Prostate gland (tissue), 2 donors: ENCODE data around the gene PLA2G4E. TPM values are rescaled to one million over a fixed set of nuclear protein-coding genes. Genes with fewer than 3 reads are reported as not detected.
A peak's percentile ranks its signal among the peaks of the same experiment; 100 is the strongest.

ENCODE experiments used
- DNase-seq: peaks from one replicate; pipeline ENCODE4 v3.0.0-alpha.2; 2019; ENCODE audit warnings: low spot score
- H3K27ac ChIP-seq, 2 donors: fragments of 200-600 bp; sonication (generic); 2 replicates each; pipeline ENCODE4 v1.5.1; 2017 to 2019
- H3K27me3 ChIP-seq: fragments of 200-600 bp; sonication (generic); replicated peaks from 2 replicates; pipeline ENCODE4 v1.5.1; 2019; ENCODE audit not compliant: insufficient read depth
- H3K36me3 ChIP-seq, 2 donors: fragments of 200-600 bp; sonication (generic); 1 replicate in 1 of 2; 2 replicates in 1 of 2; pipeline versions ENCODE4 v1.5.1 to v1.8.1; 2017 to 2019
- H3K4me1 ChIP-seq: fragments of 200-600 bp; sonication (generic); replicated peaks from 2 replicates; pipeline ENCODE4 v1.5.1; 2019
- H3K4me3 ChIP-seq, 2 donors: fragments of 200-600 bp; sonication (generic); 2 replicates each; pipeline ENCODE4 v1.5.1; 2017 to 2019
- H3K9me3 ChIP-seq: fragments of 200-600 bp; sonication (generic); 2 replicates; pipeline ENCODE4 v1.5.1; 2017
- CTCF ChIP-seq, 4 experiments: fragments of 200-600 bp in 2 of 4; fragments of 450-650 bp in 2 of 4; sonication (generic) in 2 of 4; IDR thresholded peaks; 1 replicate in 3 of 4; 2 replicates in 1 of 4; pipeline ENCODE4 v1.5.1; 2016 to 2019; ENCODE audit warnings: antibody characterized with exemption in 4 of 4, mild to moderate bottlenecking in 2 of 4, moderate library complexity in 2 of 4
- POLR2A ChIP-seq: fragments of 450-650 bp; IDR thresholded peaks from one replicate; pipeline ENCODE4 v1.6.1; 2016; ENCODE audit warnings: antibody characterized with exemption, mild to moderate bottlenecking
- POLR2AphosphoS5 ChIP-seq: sonication (generic); formaldehyde crosslinking; IDR thresholded peaks from one replicate; pipeline ENCODE4 v1.6.1; 2017; ENCODE audit warnings: antibody characterized with exemption
- WGBS: methylation state at CpG from one replicate; pipeline ENCODE4 v1.1.5; 2018; 5-methylcytosine and 5-hydroxymethylcytosine counted together
- intact Hi-C: fragments of 100-400 bp; cut with DNase I; formaldehyde crosslinking; loops from one replicate; pipeline ENCODE4 v1.14.2; 2022
- total RNA-seq, 2 donors: library from RNA; depleted of rRNA; stranded (reverse); fragments of >200 nt; gene quantifications; one replicate each; pipeline ENCODE4 v1.1.0, GENCODE V29; 2016

The PLA2G4E gene
- total RNA-seq, 2 donors from 2014 or later = 0.17 to 0.18 TPM

GRCh38 chr15:41992803-41993190, 28.0 kb downstream of the PLA2G4E start:
- H3K27ac ChIP-seq = no peak overlapping the region
- H3K27me3 ChIP-seq = no peaks in the 10 kb centered on the region
- 94% methylated on average over 7 of the region's 7 CpGs for WGBS
- TF ChIP-seq POLR2A = no peak
- no peak for DNase-seq
- intact Hi-C loops = loop anchor here (5.0 kb wide), 1 partner anchor 145 kb away; no protein-coding TSS in a partner anchor
- no peak overlapping the region for H3K4me3 ChIP-seq
- H3K4me1 ChIP-seq = peaks cover 7% of the 10 kb centered on the region
- no peaks in the 10 kb centered on the region for H3K36me3 ChIP-seq
- H3K9me3 ChIP-seq = no peaks in the 10 kb centered on the region

GRCh38 chr15:41992151-41992802, 28.6 kb downstream of the PLA2G4E start:
- intact Hi-C loops = loop anchor here (5.0 kb wide), 1 partner anchor 145 kb away; no protein-coding TSS in a partner anchor
- H3K27ac ChIP-seq = no peak overlapping the region
- WGBS = 93% methylated on average over 18 of the region's 18 CpGs
- no peaks in the 10 kb centered on the region for H3K36me3 ChIP-seq
- DNase-seq = no peak
- no peak overlapping the region for H3K4me3 ChIP-seq
- no peaks in the 10 kb centered on the region for H3K27me3 ChIP-seq
- H3K9me3 ChIP-seq = no peaks in the 10 kb centered on the region
- TF ChIP-seq CTCF (IDR thresholded peaks at IDR 0.05) (no peak), POLR2AphosphoS5 (no peak), POLR2A (no peak)
- H3K4me1 ChIP-seq = peaks cover 6% of the 10 kb centered on the region

GRCh38 chr15:41990691-41991090, 30.2 kb downstream of the PLA2G4E start:
- no peak for TF ChIP-seq POLR2A
- TF ChIP-seq POLR2AphosphoS5 = no peak
- TF ChIP-seq CTCF (IDR thresholded peaks at IDR 0.05) = no peak
- no peak for DNase-seq
- Histone ChIP-seq H3K27ac (no peak overlapping the region), H3K27me3 (no peaks in the 10 kb centered on the region), H3K36me3 (no peaks in the 10 kb centered on the region), H3K4me3 (no peak overlapping the region), H3K4me1 (no peaks in the 10 kb centered on the region), H3K9me3 (no peaks in the 10 kb centered on the region)
- WGBS = 71% methylated on average over 3 of the region's 3 CpGs
- intact Hi-C loops = loop anchor here (5.0 kb wide), 1 partner anchor 147 kb away; no protein-coding TSS in a partner anchor

GRCh38 chr15:41990243-41990605, 30.6 kb downstream of the PLA2G4E start:
- no peak for DNase-seq
- Histone ChIP-seq H3K27ac (no peak overlapping the region), H3K4me3 (no peak overlapping the region), H3K36me3 (no peaks in the 10 kb centered on the region), H3K27me3 (no peaks in the 10 kb centered on the region), H3K9me3 (no peaks in the 10 kb centered on the region), H3K4me1 (no peaks in the 10 kb centered on the region)
- 73% methylated on average over 7 of the region's 7 CpGs for WGBS
- intact Hi-C loops = loop anchor here (5.0 kb wide), 1 partner anchor 147 kb away; no protein-coding TSS in a partner anchor
- no peak for TF ChIP-seq CTCF (IDR thresholded peaks at IDR 0.05)
- TF ChIP-seq POLR2AphosphoS5 = no peak
- TF ChIP-seq POLR2A = no peak

- intact Hi-C loops = loop anchor here (1.0 to 5.0 kb wide), 2 partner anchors 68 to 148 kb away; no protein-coding TSS in a partner anchor
- H3K4me3 ChIP-seq = no peak overlapping the region
- 21% methylated on average over 9 of the region's 9 CpGs for WGBS
These were observed 31.1 kb downstream of the PLA2G4E start for GRCh38 chr15:41989573-41990242.

More at GRCh38 chr15:41989573-41990242, 31.1 kb downstream of the PLA2G4E start:
- no peaks in the 10 kb centered on the region for H3K4me1 ChIP-seq
- peak; percentile 76 for DNase-seq
- TF ChIP-seq POLR2AphosphoS5 = peak; percentile 65
- peak; percentile 92 to 99 (median 97) for TF ChIP-seq CTCF (IDR thresholded peaks at IDR 0.05)
- no peak for TF ChIP-seq POLR2A
- H3K27me3 ChIP-seq = no peaks in the 10 kb centered on the region
- H3K27ac ChIP-seq = no peak overlapping the region
- H3K36me3 ChIP-seq = no peaks in the 10 kb centered on the region
- no peaks in the 10 kb centered on the region for H3K9me3 ChIP-seq
